Activated CD4-positive, alpha-beta memory T cell treated with anti-CD3 and anti-CD28 coated beads for 36 hours (primary cell): Measurements from ENCODE around the gene MGAT1. TPM values are rescaled to one million over a fixed set of nuclear protein-coding genes. Genes with fewer than 3 reads are reported as not detected.

Experiments used
- CTCF ChIA-PET: fragments of 350-600 bp; sonication (Branson Sonifier 250); formaldehyde crosslinking; loops from one replicate; lab custom pipeline; 2021; ENCODE audit warnings: antibody characterized with exemption, inconsistent platforms; lab: Charles Lee
- POLR2A ChIA-PET: fragments of 350-600 bp; sonication (Branson Sonifier 250); formaldehyde crosslinking; loops from one replicate; lab custom pipeline; 2021; ENCODE audit warnings: antibody characterized with exemption; lab: Charles Lee
- DNase-seq: peaks from one replicate; pipeline ENCODE4 v3.0.0-alpha.2; 2020
- H3K27ac Mint-ChIP-seq: one replicate; pipeline ENCODE4 v1.8.0; 2021; ENCODE audit warnings: mixed read lengths
- H3K27me3 Mint-ChIP-seq: one replicate; pipeline ENCODE4 v1.8.0; 2021; ENCODE audit warnings: mixed read lengths
- H3K36me3 Mint-ChIP-seq: one replicate; pipeline ENCODE4 v1.8.0; 2021; ENCODE audit warnings: mixed read lengths
- H3K4me1 Mint-ChIP-seq: one replicate; pipeline ENCODE4 v1.8.0; 2021; ENCODE audit warnings: low read depth, mixed read lengths
- H3K4me3 Mint-ChIP-seq: one replicate; pipeline ENCODE4 v1.8.0; 2021; ENCODE audit warnings: mild to moderate bottlenecking, mixed read lengths
- H3K9me3 Mint-ChIP-seq: one replicate; pipeline ENCODE4 v1.8.0; 2021; ENCODE audit warnings: mixed read lengths
- intact Hi-C: fragments of 100-400 bp; cut with micrococcal nuclease; formaldehyde crosslinking; loops from one replicate; pipeline ENCODE4 v1.15.1; 2023
- total RNA-seq, 2 experiments: library from RNA; stranded (reverse); gene quantifications; one replicate each; pipeline ENCODE4 v1.2.3, GENCODE V29; 2021

MGAT1 gene
- total RNA-seq, 2 experiments from 2014 or later: 101 to 106 TPM

- Mint-ChIP-seq H3K9me3 (no peaks in the 10 kb centered on the region), H3K36me3 (peaks cover 3% of the 10 kb centered on the region), H3K4me1 (peaks cover 24% of the 10 kb centered on the region), H3K27me3 (no peaks in the 10 kb centered on the region), H3K4me3 (no peak overlapping the region), H3K27ac (no peak overlapping the region)
- POLR2A ChIA-PET: no interaction called here
- no peak for DNase-seq
- CTCF ChIA-PET: no interaction called here
- intact Hi-C loops: no loop called here
Observed at GRCh38 chr5:180823940-180824629, 21.5 kb upstream of the MGAT1 start.

DNA sequence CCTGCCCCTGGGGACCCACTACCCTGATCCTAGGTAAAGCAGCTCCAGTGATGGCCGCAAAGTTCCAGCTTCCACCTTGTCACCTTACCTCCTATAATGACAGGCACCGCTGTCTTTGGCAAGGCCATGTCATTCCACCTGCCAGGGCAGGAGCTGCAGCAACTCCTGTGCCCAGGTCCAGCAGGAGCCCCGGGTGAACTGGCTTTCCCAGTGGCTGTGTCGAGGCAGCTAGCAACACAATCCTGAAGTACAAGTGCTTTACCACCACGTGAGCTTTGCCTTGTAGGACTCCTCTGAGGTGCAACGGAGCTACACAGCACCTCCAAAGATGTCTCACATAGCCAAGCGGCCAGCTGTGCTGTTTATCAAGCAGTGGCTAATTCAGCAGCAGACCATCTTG, 20.7 kb upstream of the MGAT1 start:
- Mint-ChIP-seq H3K36me3 (no peaks in the 10 kb centered on the region), H3K4me1 (peaks cover 24% of the 10 kb centered on the region), H3K27ac (no peak overlapping the region), H3K27me3 (no peaks in the 10 kb centered on the region), H3K9me3 (no peaks in the 10 kb centered on the region), H3K4me3 (no peak overlapping the region)
- intact Hi-C loops: no loop called here
- DNase-seq: no peak
- ChIA-PET POLR2A (no interaction called here), CTCF (no interaction called here)

GRCh38 chr5:180821538-180821937, 18.9 kb upstream of the MGAT1 start:
- no peaks in the 10 kb centered on the region for H3K36me3 Mint-ChIP-seq
- no peak for DNase-seq
- H3K9me3 Mint-ChIP-seq: no peaks in the 10 kb centered on the region
- ChIA-PET CTCF (interaction anchor here (1.0 kb wide), 1 partner anchor 9 kb away, joined by 3 read pairs; no protein-coding TSS in a partner anchor), POLR2A (interaction anchor here (0.7 kb wide), 1 partner anchor 11 kb away, joined by 3 read pairs; no protein-coding TSS in a partner anchor)
- H3K4me3 Mint-ChIP-seq: no peak overlapping the region
- H3K4me1 Mint-ChIP-seq: peaks cover 37% of the 10 kb centered on the region
- no peak overlapping the region for H3K27ac Mint-ChIP-seq
- intact Hi-C loops: no loop called here
- no peaks in the 10 kb centered on the region for H3K27me3 Mint-ChIP-seq

GRCh38 chr5:180820788-180821321, 18.2 kb upstream of the MGAT1 start:
- no peaks in the 10 kb centered on the region for H3K27me3 Mint-ChIP-seq
- no peaks in the 10 kb centered on the region for H3K9me3 Mint-ChIP-seq
- peaks cover 33% of the 10 kb centered on the region for H3K4me1 Mint-ChIP-seq
- H3K4me3 Mint-ChIP-seq: no peak overlapping the region
- intact Hi-C loops: no loop called here
- ChIA-PET POLR2A (interaction anchor here (0.7 kb wide), 1 partner anchor 11 kb away, joined by 3 read pairs; no protein-coding TSS in a partner anchor), CTCF (interaction anchor here (1.0 kb wide), 1 partner anchor 9 kb away, joined by 3 read pairs; no protein-coding TSS in a partner anchor)
- H3K36me3 Mint-ChIP-seq: no peaks in the 10 kb centered on the region
- DNase-seq: no peak
- H3K27ac Mint-ChIP-seq: no peak overlapping the region

DNA sequence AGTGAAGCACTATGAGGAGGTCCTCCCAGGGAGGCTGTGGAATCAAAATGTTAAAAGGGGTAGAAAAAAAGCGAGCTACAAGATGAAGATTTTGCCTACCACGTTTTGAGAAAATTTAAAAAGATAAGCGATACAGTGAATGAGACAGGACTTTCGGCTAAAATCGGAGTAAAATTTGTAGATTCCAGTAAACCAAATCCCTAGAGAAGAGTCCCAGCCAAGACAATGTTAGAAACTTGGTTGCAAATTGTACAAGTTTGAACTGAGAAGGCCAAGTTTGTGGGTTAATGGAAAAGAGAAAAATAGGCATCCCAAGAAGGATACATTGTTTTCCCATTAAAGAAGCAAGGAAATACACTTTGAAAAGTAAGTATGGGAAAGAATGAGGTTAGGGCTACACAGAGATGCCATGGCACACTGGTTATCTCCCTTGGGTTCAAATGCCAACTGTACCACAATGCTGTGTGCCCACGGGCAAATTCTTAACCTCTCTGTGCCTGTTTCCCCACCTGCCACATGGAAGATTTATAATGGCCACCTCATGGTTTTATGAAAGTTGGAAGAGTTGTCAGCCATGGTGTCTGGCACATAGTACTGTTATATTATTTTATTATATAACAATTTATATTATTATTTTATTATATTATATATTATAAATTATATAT, 16.2 kb upstream of the MGAT1 start:
- DNase-seq: no peak
- H3K4me3 Mint-ChIP-seq: no peak overlapping the region
- H3K36me3 Mint-ChIP-seq: no peaks in the 10 kb centered on the region
- POLR2A ChIA-PET: no interaction called here
- no peaks in the 10 kb centered on the region for H3K27me3 Mint-ChIP-seq
- H3K4me1 Mint-ChIP-seq: peaks cover 32% of the 10 kb centered on the region
- CTCF ChIA-PET: interaction anchor here (1.1 to 1.8 kb wide), 2 partner anchors 8 to 12 kb away, joined by 3 to 5 read pairs; no protein-coding TSS in a partner anchor
- peak overlapping the region; percentile 21 for H3K27ac Mint-ChIP-seq
- intact Hi-C loops: no loop called here
- no peaks in the 10 kb centered on the region for H3K9me3 Mint-ChIP-seq

- POLR2A ChIA-PET: interaction anchor here (1.9 kb wide), 1 partner anchor 12 kb away, joined by 7 read pairs; no protein-coding TSS in a partner anchor
- H3K36me3 Mint-ChIP-seq: no peaks in the 10 kb centered on the region
- peaks cover 40% of the 10 kb centered on the region for H3K4me1 Mint-ChIP-seq
- DNase-seq: no peak
- H3K4me3 Mint-ChIP-seq: no peak overlapping the region
- H3K27ac Mint-ChIP-seq: no peak overlapping the region
- intact Hi-C loops: loop anchor here (1.0 kb wide), 1 partner anchor 9 kb away; no protein-coding TSS in a partner anchor
- H3K9me3 Mint-ChIP-seq: no peaks in the 10 kb centered on the region
- no peaks in the 10 kb centered on the region for H3K27me3 Mint-ChIP-seq
- CTCF ChIA-PET: interaction anchor here (1.1 to 1.8 kb wide), 3 partner anchors 8 to 13 kb away, joined by 3 to 7 read pairs (median 5); no protein-coding TSS in a partner anchor
Observed at GRCh38 chr5:180817893-180818674, 15.5 kb upstream of the MGAT1 start.

GRCh38 chr5:180816608-180817534, 14.3 kb upstream of the MGAT1 start:
- ChIA-PET POLR2A (interaction anchor here (1.1 to 1.9 kb wide), 3 partner anchors 9 to 14 kb away, joined by 4 to 7 read pairs (median 4); no protein-coding TSS in a partner anchor), CTCF (interaction anchor here (1.8 kb wide), 2 partner anchors 10 to 13 kb away, joined by 5 to 7 read pairs; no protein-coding TSS in a partner anchor)
- peaks cover 47% of the 10 kb centered on the region for H3K4me1 Mint-ChIP-seq
- DNase-seq: no peak
- intact Hi-C loops: loop anchor here (1.0 kb wide), 1 partner anchor 8 kb away; no protein-coding TSS in a partner anchor
- no peak overlapping the region for H3K4me3 Mint-ChIP-seq
- no peaks in the 10 kb centered on the region for H3K9me3 Mint-ChIP-seq
- H3K27ac Mint-ChIP-seq: peak overlapping the region; percentile 10
- no peaks in the 10 kb centered on the region for H3K36me3 Mint-ChIP-seq
- no peaks in the 10 kb centered on the region for H3K27me3 Mint-ChIP-seq

- POLR2A ChIA-PET: interaction anchor here (1.1 to 1.9 kb wide), 3 partner anchors 10 to 15 kb away, joined by 3 to 6 read pairs (median 4); no protein-coding TSS in a partner anchor
- Mint-ChIP-seq H3K27me3 (no peaks in the 10 kb centered on the region), H3K4me3 (no peak overlapping the region), H3K9me3 (no peaks in the 10 kb centered on the region), H3K27ac (no peak overlapping the region), H3K36me3 (no peaks in the 10 kb centered on the region), H3K4me1 (peaks cover 54% of the 10 kb centered on the region)
- DNase-seq: peak; percentile 6
- intact Hi-C loops: no loop called here
- CTCF ChIA-PET: interaction anchor here (5.6 kb wide), 1 partner anchor 15 kb away, joined by 24 read pairs; no protein-coding TSS in a partner anchor
Observed at GRCh38 chr5:180815293-180815917, 12.8 kb upstream of the MGAT1 start.

DNA sequence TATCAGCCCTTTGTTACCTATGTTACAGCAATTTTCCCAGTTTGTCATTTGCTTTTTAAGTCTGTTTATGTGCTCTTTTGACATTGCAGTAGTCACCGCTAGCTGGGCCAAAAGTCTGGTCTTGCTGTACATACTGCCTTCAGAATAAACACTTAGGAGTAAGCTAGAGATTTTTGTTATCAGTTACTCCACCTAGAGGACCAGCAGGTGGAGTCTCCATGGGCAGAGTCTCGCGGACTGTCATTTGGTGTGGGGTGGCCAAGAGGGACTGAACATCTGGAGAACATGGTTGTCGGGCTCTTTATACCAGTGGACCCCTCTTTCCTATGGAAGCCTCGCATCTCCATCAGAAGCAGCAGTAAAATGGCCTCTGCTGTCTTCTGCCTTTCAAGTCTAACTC, 10.8 kb upstream of the MGAT1 start:
- Mint-ChIP-seq H3K36me3 (no peaks in the 10 kb centered on the region), H3K9me3 (no peaks in the 10 kb centered on the region), H3K27ac (peak overlapping the region; percentile 10), H3K4me1 (peaks cover 60% of the 10 kb centered on the region), H3K4me3 (no peak overlapping the region), H3K27me3 (no peaks in the 10 kb centered on the region)
- DNase-seq: peak; percentile 26
- ChIA-PET CTCF (interaction anchor here (1.5 to 5.6 kb wide), 3 partner anchors 10 to 17 kb away, joined by 5 to 24 read pairs (median 5); partner anchors contain the start of gene MGAT1), POLR2A (interaction anchor here (1.9 kb wide), 1 partner anchor 17 kb away, joined by 6 read pairs; no protein-coding TSS in a partner anchor)
- intact Hi-C loops: no loop called here

DNA sequence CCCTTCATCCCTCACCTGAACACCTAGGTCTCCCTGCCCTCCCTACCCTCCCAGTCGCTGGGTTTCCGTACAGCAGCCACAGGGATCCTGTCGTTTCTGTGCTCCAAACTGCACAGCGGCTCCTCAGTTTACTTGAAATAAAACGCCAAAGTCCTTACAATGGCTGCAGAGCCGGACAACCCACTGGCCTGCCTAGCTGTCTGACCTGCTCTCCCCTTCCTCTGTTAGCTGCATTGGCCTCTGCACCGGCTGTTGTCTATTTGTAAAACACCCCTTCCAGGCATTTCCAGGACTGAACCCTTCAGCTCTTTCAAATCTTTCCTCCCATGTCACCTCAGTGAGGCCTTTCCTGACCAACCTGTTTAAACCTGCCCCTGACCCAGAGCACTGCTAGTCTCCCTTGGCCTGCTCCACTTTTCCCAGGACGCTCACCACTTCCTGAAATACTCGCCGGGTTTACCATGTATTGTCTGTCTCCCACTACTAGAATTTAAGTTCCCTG, 9.1 kb upstream of the MGAT1 start:
- peaks cover 64% of the 10 kb centered on the region for H3K4me1 Mint-ChIP-seq
- H3K9me3 Mint-ChIP-seq: no peaks in the 10 kb centered on the region
- DNase-seq: peak; percentile 9
- intact Hi-C loops: no loop called here
- H3K4me3 Mint-ChIP-seq: peak overlapping the region; percentile 94
- ChIA-PET CTCF (interaction anchor here (5.6 kb wide), 1 partner anchor 19 kb away, joined by 24 read pairs; no protein-coding TSS in a partner anchor), POLR2A (interaction anchor here (2.9 kb wide), 1 partner anchor 20 kb away, joined by 38 read pairs; no protein-coding TSS in a partner anchor)
- H3K27me3 Mint-ChIP-seq: no peaks in the 10 kb centered on the region
- peaks cover 5% of the 10 kb centered on the region for H3K36me3 Mint-ChIP-seq
- peak overlapping the region; percentile 96 for H3K27ac Mint-ChIP-seq
